Caco-2 (cell line): Measurements from ENCODE around the gene CACNA1H. TPM values are rescaled to one million over a fixed set of nuclear protein-coding genes. Genes with fewer than 3 reads are reported as not detected.

ENCODE experiments used
- BruUV-seq: library from RNA; stranded (reverse); fragments of 400-500 nt; replicated peaks from 2 replicates; lab custom pipeline; 2021; lab: Mats Ljungman, UMichigan
- CTCF ChIA-PET: fragments of 300-600 bp; sonication (Branson Sonifier 250); formaldehyde crosslinking; loops from one replicate; lab custom pipeline; 2022; ENCODE audit warnings: antibody characterized with exemption; lab: Charles Lee
- POLR2A ChIA-PET: fragments of 300-600 bp; sonication (Branson Sonifier 250); formaldehyde crosslinking; loops from one replicate; lab custom pipeline; 2022; ENCODE audit warnings: antibody characterized with exemption; lab: Charles Lee
- DNase-seq, 2 experiments: peaks; one replicate each; pipeline versions ENCODE4 v3.0.0 to v3.0.0-alpha.2; 2020 to 2022
- H3K27me3 ChIP-seq: replicated peaks from 2 replicates; pipeline ENCODE4 v1.6.0; 2011; ENCODE audit warnings: low read length; ENCODE audit not compliant: control insufficient read depth, insufficient read depth
- H3K36me3 ChIP-seq: 2 replicates; pipeline ENCODE4 v1.5.1; 2011; ENCODE audit warnings: low read length; ENCODE audit not compliant: control insufficient read depth, insufficient read depth
- H3K4me1 ChIP-seq: fragments of 250-450 bp; sonication (Bioruptor Pico); 2 replicates; pipeline ENCODE4 v1.5.1; 2020; ENCODE audit warnings: mild to moderate bottlenecking
- H3K4me3 ChIP-seq: 2 replicates; pipeline ENCODE4 v1.5.1; 2011; ENCODE audit warnings: low read depth, mild to moderate bottlenecking, control low read depth, low read length
- H3K9me3 ChIP-seq: fragments of 250-450 bp; sonication (Bioruptor Pico); 2 replicates; pipeline ENCODE4 v1.5.1; 2020; ENCODE audit warnings: mild to moderate bottlenecking, moderate library complexity
- H3K27ac Mint-ChIP-seq: one replicate; pipeline ENCODE4 v1.8.0; 2022; ENCODE audit warnings: mixed read lengths; ENCODE audit not compliant: unreplicated experiment
- H3K27me3 Mint-ChIP-seq: one replicate; pipeline ENCODE4 v1.8.0; 2022; ENCODE audit warnings: mixed read lengths; ENCODE audit not compliant: insufficient read depth, unreplicated experiment
- H3K36me3 Mint-ChIP-seq: one replicate; pipeline ENCODE4 v1.8.0; 2022; ENCODE audit warnings: mild to moderate bottlenecking, mixed read lengths; ENCODE audit not compliant: insufficient read depth, unreplicated experiment
- H3K4me1 Mint-ChIP-seq: one replicate; pipeline ENCODE4 v1.8.0; 2022; ENCODE audit warnings: low read depth, mixed read lengths; ENCODE audit not compliant: unreplicated experiment
- H3K4me3 Mint-ChIP-seq: one replicate; pipeline ENCODE4 v1.8.0; 2022; ENCODE audit warnings: mild to moderate bottlenecking, moderate library complexity, mixed read lengths; ENCODE audit not compliant: unreplicated experiment
- H3K9me3 Mint-ChIP-seq: one replicate; pipeline ENCODE4 v1.8.0; 2022; ENCODE audit warnings: mixed read lengths; ENCODE audit not compliant: unreplicated experiment
- CTCF ChIP-seq, 2 experiments: fragments of 200-600 bp in 1 of 2; IDR thresholded peaks; 1 replicate in 1 of 2; 2 replicates in 1 of 2; pipeline versions ENCODE4 v1.5.1 to v1.8.0; 2011 to 2022; ENCODE audit warnings: antibody characterized with exemption in 1 of 2, control low read depth in 1 of 2, inconsistent platforms in 1 of 2, low read depth in 1 of 2, low read length in 1 of 2, mild to moderate bottlenecking in 1 of 2, moderate library complexity in 1 of 2; ENCODE audit not compliant: insufficient read depth in 1 of 2, severe bottlenecking in 1 of 2, unreplicated experiment in 1 of 2
- intact Hi-C: fragments of 100-400 bp; cut with micrococcal nuclease; formaldehyde crosslinking; loops from one replicate; pipeline ENCODE4 v1.10.0; 2022; ENCODE audit not compliant: unreplicated experiment
- total RNA-seq: library from RNA; stranded (reverse); gene quantifications from 2 replicates; pipeline ENCODE4 v1.2.3, GENCODE V29; 2022

The CACNA1H gene
- total RNA-seq, 1 experiment from 2014 or later = 5.1 TPM

GRCh38 chr16:1108299-1109252 is 44.3 kb upstream of the CACNA1H start:
- TF ChIP-seq CTCF (IDR thresholded peaks at IDR 0.05; ENCODE audit: insufficient read depth in 1 of 2, low read depth in 1 of 2, low read length in 1 of 2, severe bottlenecking in 1 of 2, unreplicated experiment in 1 of 2) = no peak
- peaks cover under 1% of the 10 kb centered on the region; the same call in 1 of the 2 replicates for H3K4me1 ChIP-seq
- POLR2A ChIA-PET = no interaction called here
- Mint-ChIP-seq H3K4me3 (no peak overlapping the region), H3K27ac (no peak overlapping the region), H3K36me3 (no peaks in the 10 kb centered on the region), H3K9me3 (no peaks in the 10 kb centered on the region), H3K27me3 (peaks cover 6% of the 10 kb centered on the region), H3K4me1 (no peaks in the 10 kb centered on the region)
- no peak for DNase-seq
- intact Hi-C loops = no loop called here
- no peak overlapping the region for H3K4me3 ChIP-seq
- no peaks in the 10 kb centered on the region; the same call in 1 of the 2 replicates for H3K27me3 ChIP-seq
- no peaks in the 10 kb centered on the region for H3K9me3 ChIP-seq
- CTCF ChIA-PET = no interaction called here
- BruUV-seq = no TSS peak
- no peaks in the 10 kb centered on the region for H3K36me3 ChIP-seq

GRCh38 chr16:1109648-1110047 is 43.3 kb upstream of the CACNA1H start:
- Histone ChIP-seq H3K4me3 (no peak overlapping the region), H3K36me3 (no peaks in the 10 kb centered on the region), H3K4me1 (no peaks in the 10 kb centered on the region), H3K27me3 (no peaks in the 10 kb centered on the region; the same call in 1 of the 2 replicates), H3K9me3 (no peaks in the 10 kb centered on the region)
- no peak for TF ChIP-seq CTCF (IDR thresholded peaks at IDR 0.05; ENCODE audit: insufficient read depth in 1 of 2, low read depth in 1 of 2, low read length in 1 of 2, severe bottlenecking in 1 of 2, unreplicated experiment in 1 of 2)
- Mint-ChIP-seq H3K9me3 (no peaks in the 10 kb centered on the region), H3K36me3 (no peaks in the 10 kb centered on the region), H3K27ac (no peak overlapping the region), H3K4me1 (no peaks in the 10 kb centered on the region), H3K27me3 (peaks cover 6% of the 10 kb centered on the region), H3K4me3 (no peak overlapping the region)
- CTCF ChIA-PET = no interaction called here
- DNase-seq = no peak
- POLR2A ChIA-PET = no interaction called here
- no TSS peak for BruUV-seq
- intact Hi-C loops = no loop called here

GRCh38 chr16:1112506-1113184 is 40.3 kb upstream of the CACNA1H start:
- H3K9me3 ChIP-seq = no peaks in the 10 kb centered on the region
- no peak overlapping the region for H3K4me3 ChIP-seq
- no peak for TF ChIP-seq CTCF (IDR thresholded peaks at IDR 0.05; ENCODE audit: insufficient read depth in 1 of 2, low read depth in 1 of 2, low read length in 1 of 2, severe bottlenecking in 1 of 2, unreplicated experiment in 1 of 2)
- Mint-ChIP-seq H3K27ac (no peak overlapping the region), H3K4me1 (no peaks in the 10 kb centered on the region), H3K9me3 (no peaks in the 10 kb centered on the region), H3K4me3 (no peak overlapping the region), H3K36me3 (no peaks in the 10 kb centered on the region), H3K27me3 (peaks cover 3% of the 10 kb centered on the region)
- POLR2A ChIA-PET = no interaction called here
- no TSS peak for BruUV-seq
- no peaks in the 10 kb centered on the region; the same call in 1 of the 2 replicates for H3K27me3 ChIP-seq
- CTCF ChIA-PET = no interaction called here
- no peak for DNase-seq
- intact Hi-C loops = no loop called here
- H3K36me3 ChIP-seq = no peaks in the 10 kb centered on the region
- no peaks in the 10 kb centered on the region for H3K4me1 ChIP-seq
